OCI-LY3 (cell line): ENCODE measurements around the gene TMEM171.

ENCODE experiments used
- H2AFZ ChIP-seq: fragments of 200-600, 300-600 bp; shearing (Covaris generic); 2 replicates; pipeline ENCODE4 v1.6.0; 2014; ENCODE audit warnings: antibody characterized with exemption, low read depth, low read length
- H3K27ac ChIP-seq: fragments of 200-600, 300-600 bp; sonication (generic); 2 replicates; pipeline ENCODE4 v1.5.1; 2014; ENCODE audit warnings: mild to moderate bottlenecking, low read length, moderate library complexity, mixed read lengths
- H3K27me3 ChIP-seq: fragments of 200-600, 300-600 bp; sonication (generic); 2 replicates; pipeline ENCODE4 v1.6.1; 2014; ENCODE audit warnings: low read depth, low read length, mixed read lengths
- H3K36me3 ChIP-seq: fragments of 200-600, 300-600 bp; sonication (generic); replicated peaks from 2 replicates; pipeline ENCODE3; 2014; ENCODE audit warnings: low read depth, low read length, mixed read lengths
- H3K4me1 ChIP-seq: fragments of 300-600, 200-600 bp; sonication (generic); 2 replicates; pipeline ENCODE4 v1.6.1; 2014; ENCODE audit warnings: low read length, mixed read lengths
- H3K4me2 ChIP-seq: fragments of 200-600, 300-600 bp; sonication (generic); 2 replicates; pipeline ENCODE4 v1.6.1; 2014; ENCODE audit warnings: low read length, mixed read lengths
- H3K4me3 ChIP-seq: fragments of 300-600, 200-600 bp; sonication (generic); 2 replicates; pipeline ENCODE4 v1.5.1; 2014; ENCODE audit warnings: antibody characterized with exemption, mild to moderate bottlenecking, low read length, moderate library complexity
- H3K79me2 ChIP-seq: fragments of 300-600, 200-600 bp; shearing (Covaris generic); 2 replicates; pipeline ENCODE4 v1.6.1; 2014; ENCODE audit warnings: mild to moderate bottlenecking, low read length, mixed read lengths
- H3K9ac ChIP-seq: fragments of 300-600, 200-600 bp; shearing (Covaris generic); 2 replicates; pipeline ENCODE4 v1.6.0; 2014; ENCODE audit warnings: mild to moderate bottlenecking, low read length, moderate library complexity
- H3K9me3 ChIP-seq: fragments of 200-600, 300-600 bp; shearing (Covaris generic); 2 replicates; pipeline ENCODE4 v1.6.1; 2014; ENCODE audit warnings: low read length, mixed read lengths; ENCODE audit not compliant: insufficient read depth
- H4K20me1 ChIP-seq: fragments of 200-600, 300-600 bp; sonication (generic); 2 replicates; pipeline ENCODE4 v1.6.1; 2016; ENCODE audit warnings: low read length, mixed read lengths; ENCODE audit not compliant: insufficient read depth
- CTCF ChIP-seq: fragments of 200-600, 300-600 bp; sonication (generic); IDR thresholded peaks from 2 replicates; pipeline ENCODE4 v1.5.1; 2014; ENCODE audit warnings: antibody characterized with exemption, low read length, low read depth
- EZH2phosphoT487 ChIP-seq: fragments of 200-600 bp; shearing (Covaris generic); IDR thresholded peaks from 2 replicates; pipeline ENCODE4 v1.6.1; 2018; ENCODE audit warnings: antibody characterized with exemption, mixed run types, low read depth

Gene TMEM171

GRCh38 chr5:73126381-73126780 is 6.0 kb downstream of the TMEM171 start:
- H3K4me1 ChIP-seq, result peaks cover 24% of the 10 kb centered on the region
- peaks cover 23% of the 10 kb centered on the region for H3K27me3 ChIP-seq
- peak overlapping the region; percentile 9; the same call in 1 of the 2 replicates for H3K4me3 ChIP-seq
- no peaks in the 10 kb centered on the region for H3K36me3 ChIP-seq
- peak overlapping the region; percentile 25; the same call in 1 of the 2 replicates for H3K27ac ChIP-seq
- no peak overlapping the region for H3K9ac ChIP-seq
- no peaks in the 10 kb centered on the region for H4K20me1 ChIP-seq
- H2AFZ ChIP-seq, result no peak overlapping the region
- peak overlapping the region; percentile 55 for H3K4me2 ChIP-seq
- no peak for TF ChIP-seq EZH2phosphoT487
- TF ChIP-seq CTCF, result no peak
- H3K9me3 ChIP-seq, result no peaks in the 10 kb centered on the region
- H3K79me2 ChIP-seq, result no peaks in the 10 kb centered on the region

- Histone ChIP-seq H3K9me3 (no peaks in the 10 kb centered on the region), H3K4me3 (peak overlapping the region; percentile 9; the same call in 1 of the 2 replicates), H4K20me1 (no peaks in the 10 kb centered on the region), H3K36me3 (no peaks in the 10 kb centered on the region), H3K27ac (peak overlapping the region; percentile 25; the same call in 1 of the 2 replicates), H3K4me2 (peak overlapping the region; percentile 55), H3K4me1 (peaks cover 21% of the 10 kb centered on the region), H3K79me2 (no peaks in the 10 kb centered on the region), H3K9ac (no peak overlapping the region), H3K27me3 (peaks cover 17% of the 10 kb centered on the region), H2AFZ (no peak overlapping the region)
- no peak for TF ChIP-seq CTCF
- no peak for TF ChIP-seq EZH2phosphoT487
Measured at GRCh38 chr5:73126957-73127356, 6.6 kb downstream of the TMEM171 start.

GRCh38 chr5:73129143-73129542 is 8.8 kb downstream of the TMEM171 start:
- H3K4me1 ChIP-seq, result peaks cover 12% of the 10 kb centered on the region
- no peaks in the 10 kb centered on the region for H3K36me3 ChIP-seq
- TF ChIP-seq CTCF (no peak), EZH2phosphoT487 (no peak)
- no peak overlapping the region for H3K4me2 ChIP-seq
- no peaks in the 10 kb centered on the region for H3K79me2 ChIP-seq
- no peak overlapping the region for H3K4me3 ChIP-seq
- H3K27ac ChIP-seq, result no peak overlapping the region
- peaks cover 23% of the 10 kb centered on the region for H3K27me3 ChIP-seq
- no peaks in the 10 kb centered on the region for H4K20me1 ChIP-seq
- H2AFZ ChIP-seq, result no peak overlapping the region
- H3K9ac ChIP-seq, result no peak overlapping the region
- no peaks in the 10 kb centered on the region for H3K9me3 ChIP-seq

- Histone ChIP-seq H3K9me3 (no peaks in the 10 kb centered on the region), H3K27me3 (peaks cover 22% of the 10 kb centered on the region), H3K4me1 (peaks cover 15% of the 10 kb centered on the region), H2AFZ (no peak overlapping the region), H3K4me2 (no peak overlapping the region), H3K9ac (no peak overlapping the region), H3K79me2 (no peaks in the 10 kb centered on the region), H3K36me3 (no peaks in the 10 kb centered on the region), H3K4me3 (no peak overlapping the region), H4K20me1 (no peaks in the 10 kb centered on the region), H3K27ac (no peak overlapping the region)
- TF ChIP-seq EZH2phosphoT487, result no peak
- no peak for TF ChIP-seq CTCF
Measured at GRCh38 chr5:73130811-73131210, 10.4 kb downstream of the TMEM171 start.
